Chondrocyte (in vitro differentiated cells): ENCODE measurements around the gene IGF1R. TPM values are rescaled to one million over a fixed set of nuclear protein-coding genes. Genes with fewer than 3 reads are reported as not detected.
"Not testable (repeated sequence)": the region's sequence is repeated elsewhere in the genome, so short reads cannot be mapped to it uniquely, and the experiment has no call there.

Experiments used
- DNase-seq: peaks from one replicate; pipeline ENCODE4 v3.0.0; 2021; ENCODE audit warnings: mixed read lengths, low spot score
- H3K27ac Mint-ChIP-seq: one replicate; pipeline ENCODE4 v1.8.0; 2021; ENCODE audit warnings: mild to moderate bottlenecking, moderate library complexity, mixed read lengths; ENCODE audit not compliant: unreplicated experiment
- H3K27me3 Mint-ChIP-seq: 2 replicates; pipeline ENCODE4 v1.8.0; 2021; ENCODE audit warnings: low read depth, mixed read lengths
- H3K36me3 Mint-ChIP-seq: 2 replicates; pipeline ENCODE4 v1.8.0; 2021; ENCODE audit warnings: low read depth, mixed read lengths
- H3K4me1 Mint-ChIP-seq: 2 replicates; pipeline ENCODE4 v1.8.0; 2021; ENCODE audit warnings: low read depth, mild to moderate bottlenecking, mixed read lengths
- H3K4me3 Mint-ChIP-seq: one replicate; pipeline ENCODE4 v1.8.0; 2021; ENCODE audit warnings: mild to moderate bottlenecking, moderate library complexity, mixed read lengths; ENCODE audit not compliant: unreplicated experiment
- H3K9me3 Mint-ChIP-seq: 2 replicates; pipeline ENCODE4 v1.8.0; 2021; ENCODE audit warnings: low read depth, mixed read lengths
- total RNA-seq: library from RNA; stranded (reverse); gene quantifications from 3 replicates; pipeline ENCODE4 v1.2.1, GENCODE V29; 2021
- TF ChIP-seq, protein P1 (sequence below): fragments of 200-600 bp; sonication (generic); IDR thresholded peaks from 2 replicates; pipeline ENCODE4 v1.5.0; 2021; ENCODE audit warnings: antibody characterized with exemption, mild to moderate bottlenecking, moderate library complexity

The IGF1R gene
- total RNA-seq, 1 donor from 2014 or later: 119 TPM

- Mint-ChIP-seq H3K36me3 (peaks cover 29% of the 10 kb centered on the region), H3K27ac (no peak overlapping the region), H3K9me3 (peaks cover 5% of the 10 kb centered on the region), H3K27me3 (no peaks in the 10 kb centered on the region), H3K4me3 (no peak overlapping the region), H3K4me1 (peaks cover 18% of the 10 kb centered on the region)
- DNase-seq: no peak
- TF ChIP-seq, protein P1, sequence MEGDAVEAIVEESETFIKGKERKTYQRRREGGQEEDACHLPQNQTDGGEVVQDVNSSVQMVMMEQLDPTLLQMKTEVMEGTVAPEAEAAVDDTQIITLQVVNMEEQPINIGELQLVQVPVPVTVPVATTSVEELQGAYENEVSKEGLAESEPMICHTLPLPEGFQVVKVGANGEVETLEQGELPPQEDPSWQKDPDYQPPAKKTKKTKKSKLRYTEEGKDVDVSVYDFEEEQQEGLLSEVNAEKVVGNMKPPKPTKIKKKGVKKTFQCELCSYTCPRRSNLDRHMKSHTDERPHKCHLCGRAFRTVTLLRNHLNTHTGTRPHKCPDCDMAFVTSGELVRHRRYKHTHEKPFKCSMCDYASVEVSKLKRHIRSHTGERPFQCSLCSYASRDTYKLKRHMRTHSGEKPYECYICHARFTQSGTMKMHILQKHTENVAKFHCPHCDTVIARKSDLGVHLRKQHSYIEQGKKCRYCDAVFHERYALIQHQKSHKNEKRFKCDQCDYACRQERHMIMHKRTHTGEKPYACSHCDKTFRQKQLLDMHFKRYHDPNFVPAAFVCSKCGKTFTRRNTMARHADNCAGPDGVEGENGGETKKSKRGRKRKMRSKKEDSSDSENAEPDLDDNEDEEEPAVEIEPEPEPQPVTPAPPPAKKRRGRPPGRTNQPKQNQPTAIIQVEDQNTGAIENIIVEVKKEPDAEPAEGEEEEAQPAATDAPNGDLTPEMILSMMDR: no peak
Measured at GRCh38 chr15:98964466-98965133, 316.3 kb downstream of the IGF1R start.

GRCh38 chr15:98965134-98965491, 316.8 kb downstream of the IGF1R start:
- H3K27ac Mint-ChIP-seq, DNase-seq, H3K4me3 Mint-ChIP-seq, H3K9me3 Mint-ChIP-seq, H3K27me3 Mint-ChIP-seq: not testable (repeated sequence)
- Mint-ChIP-seq H3K36me3 (peaks cover 29% of the 10 kb centered on the region), H3K4me1 (peaks cover 18% of the 10 kb centered on the region)

- H3K4me3 Mint-ChIP-seq: no peak overlapping the region
- TF ChIP-seq, protein P1: no peak
- H3K4me1 Mint-ChIP-seq: peaks cover 18% of the 10 kb centered on the region
- H3K36me3 Mint-ChIP-seq: peaks cover 29% of the 10 kb centered on the region
- DNase-seq: no peak
- H3K27ac Mint-ChIP-seq: no peak overlapping the region
- no peaks in the 10 kb centered on the region for H3K27me3 Mint-ChIP-seq
- peaks cover 5% of the 10 kb centered on the region for H3K9me3 Mint-ChIP-seq
Measured at GRCh38 chr15:98965597-98965996, 317.3 kb downstream of the IGF1R start.

DNA sequence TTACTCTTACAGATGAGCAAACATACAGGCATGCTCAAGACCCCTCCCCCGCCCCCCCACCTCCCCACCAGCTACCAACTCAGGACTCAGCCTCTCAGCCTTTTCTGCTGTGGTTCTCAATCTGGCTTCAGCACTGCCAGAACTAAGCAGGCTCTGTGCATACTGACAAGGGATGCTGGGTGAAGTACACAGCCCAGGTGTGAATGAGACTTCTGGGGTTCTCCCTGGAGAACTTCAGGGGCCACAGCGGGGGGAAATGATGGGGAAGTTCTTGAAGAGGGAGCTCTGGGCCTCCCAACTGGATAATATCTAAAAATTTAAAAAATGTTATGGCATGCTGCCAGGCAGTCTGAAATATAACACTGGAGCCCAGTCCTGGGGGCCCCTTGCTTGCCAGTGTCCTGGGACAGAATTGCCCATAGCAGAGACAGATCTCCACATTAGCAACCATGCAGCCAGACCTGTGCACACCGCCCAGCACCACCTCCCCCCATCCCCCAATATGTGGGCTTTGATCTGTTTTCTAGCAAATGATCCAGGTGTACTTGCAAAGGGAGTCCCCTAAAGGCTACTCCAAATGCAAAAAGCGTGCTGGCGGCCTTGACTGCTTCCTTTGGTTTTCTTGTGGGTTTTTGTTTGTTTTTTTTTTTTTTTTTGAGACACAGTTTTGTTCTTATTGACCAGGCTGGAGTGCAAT, 317.9 kb downstream of the IGF1R start:
- Mint-ChIP-seq H3K36me3 (peaks cover 25% of the 10 kb centered on the region), H3K27ac (peak overlapping the region; percentile 5), H3K9me3 (peaks cover 4% of the 10 kb centered on the region), H3K4me3 (no peak overlapping the region), H3K27me3 (no peaks in the 10 kb centered on the region), H3K4me1 (peaks cover 18% of the 10 kb centered on the region)
- TF ChIP-seq, protein P1: no peak
- no peak for DNase-seq

DNA sequence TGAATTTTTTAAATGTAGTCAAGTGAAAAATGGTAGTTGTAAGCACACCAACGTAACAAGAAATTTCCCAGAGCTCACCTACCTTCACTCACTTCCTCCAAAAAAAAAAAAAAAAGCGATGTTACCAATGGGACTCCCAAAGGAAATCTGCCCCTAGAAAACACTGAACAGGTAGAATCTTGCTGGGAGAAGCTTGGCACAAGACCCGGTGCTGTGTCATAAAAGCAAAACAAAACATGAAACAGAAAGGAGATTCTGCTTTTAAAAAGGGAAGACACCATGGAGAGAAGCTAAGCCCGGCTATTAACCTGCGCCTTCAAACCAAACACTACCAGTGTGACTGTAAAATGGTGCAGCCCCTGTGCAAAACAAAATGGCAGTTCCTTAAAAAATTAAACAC, 318.8 kb downstream of the IGF1R start:
- Mint-ChIP-seq H3K27me3 (no peaks in the 10 kb centered on the region), H3K9me3 (no peaks in the 10 kb centered on the region), H3K4me1 (peaks cover 18% of the 10 kb centered on the region), H3K4me3 (no peak overlapping the region), H3K36me3 (peaks cover 16% of the 10 kb centered on the region), H3K27ac (no peak overlapping the region)
- no peak for DNase-seq
- TF ChIP-seq, protein P1: no peak

DNA sequence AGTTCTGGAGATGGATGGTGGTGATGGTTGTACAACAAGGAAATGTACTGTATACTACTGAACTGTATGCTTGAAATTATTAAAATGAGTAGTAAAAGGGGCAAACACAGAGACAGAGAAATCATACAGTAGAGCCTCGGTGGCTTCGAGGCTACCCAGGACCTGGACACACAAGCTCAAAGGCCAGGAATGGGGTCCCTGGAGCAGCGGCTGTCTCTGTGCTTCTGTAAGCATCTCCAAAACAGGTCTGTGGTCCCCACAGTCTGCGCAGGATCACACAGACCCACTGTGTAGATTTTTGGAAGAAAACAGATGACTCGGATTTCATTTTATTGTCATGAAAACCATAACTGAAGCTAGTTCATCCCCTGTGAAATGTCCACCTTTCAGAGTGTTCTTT, 319.6 kb downstream of the IGF1R start:
- Mint-ChIP-seq H3K4me3 (no peak overlapping the region), H3K9me3 (no peaks in the 10 kb centered on the region), H3K27me3 (no peaks in the 10 kb centered on the region), H3K27ac (no peak overlapping the region), H3K36me3 (peaks cover 8% of the 10 kb centered on the region), H3K4me1 (peaks cover 18% of the 10 kb centered on the region)
- DNase-seq: no peak
- TF ChIP-seq, protein P1: no peak
